GM12874 (cell line): ENCODE measurements around the gene TRIM26.

Experiments
- TF ChIP-seq, protein P1 (sequence below): IDR thresholded peaks from 2 replicates; pipeline ENCODE4 v1.5.1; 2011; ENCODE audit warnings: low read depth, mild to moderate bottlenecking, control low read depth, low read length, moderate library complexity; ENCODE audit not compliant: insufficient read depth

TRIM26 gene, protein sequence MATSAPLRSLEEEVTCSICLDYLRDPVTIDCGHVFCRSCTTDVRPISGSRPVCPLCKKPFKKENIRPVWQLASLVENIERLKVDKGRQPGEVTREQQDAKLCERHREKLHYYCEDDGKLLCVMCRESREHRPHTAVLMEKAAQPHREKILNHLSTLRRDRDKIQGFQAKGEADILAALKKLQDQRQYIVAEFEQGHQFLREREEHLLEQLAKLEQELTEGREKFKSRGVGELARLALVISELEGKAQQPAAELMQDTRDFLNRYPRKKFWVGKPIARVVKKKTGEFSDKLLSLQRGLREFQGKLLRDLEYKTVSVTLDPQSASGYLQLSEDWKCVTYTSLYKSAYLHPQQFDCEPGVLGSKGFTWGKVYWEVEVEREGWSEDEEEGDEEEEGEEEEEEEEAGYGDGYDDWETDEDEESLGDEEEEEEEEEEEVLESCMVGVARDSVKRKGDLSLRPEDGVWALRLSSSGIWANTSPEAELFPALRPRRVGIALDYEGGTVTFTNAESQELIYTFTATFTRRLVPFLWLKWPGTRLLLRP

DNA sequence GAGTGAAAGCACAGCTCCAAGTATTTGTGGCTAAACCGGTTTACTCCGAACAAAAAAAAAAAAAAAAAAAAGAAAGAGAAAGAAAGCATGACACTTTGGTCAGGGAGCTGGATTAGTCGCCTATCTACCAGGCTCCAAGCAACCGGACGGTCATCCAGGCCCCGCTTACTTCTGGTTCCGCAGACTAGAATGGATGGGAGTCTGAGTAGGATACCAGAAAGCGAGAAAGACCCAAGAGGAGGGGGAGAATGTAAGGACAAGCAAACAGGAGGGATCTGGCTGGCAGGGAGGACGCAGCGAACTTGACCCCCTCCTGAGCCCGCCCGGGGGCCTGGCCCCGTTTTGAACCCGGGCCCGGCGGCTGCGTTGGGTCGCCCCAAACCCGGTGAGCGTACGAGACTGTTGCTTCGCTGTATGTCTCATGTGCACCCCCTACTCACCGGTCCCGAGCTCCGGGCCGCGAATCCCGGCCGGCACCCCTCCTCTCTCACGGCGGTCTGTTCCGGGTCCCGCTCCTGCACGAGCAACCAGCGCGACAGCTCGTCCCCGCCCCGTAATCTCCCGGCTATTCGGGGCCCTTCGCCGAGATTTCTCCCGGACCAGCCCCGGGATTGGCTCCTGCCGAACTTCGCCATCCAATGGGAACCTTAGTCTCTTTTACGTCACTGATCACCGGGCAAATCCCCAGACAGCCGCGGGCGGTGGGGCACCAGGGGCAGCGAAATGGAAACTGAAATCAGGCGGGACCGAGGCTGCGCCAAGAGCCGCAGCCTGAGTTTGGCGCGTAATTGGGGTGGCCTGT, at the start of gene TRIM26:
TSS of gene TRIM26 (minus strand) at position 542 of the 802 bp plus-strand sequence. CDS start 14,303 bp downstream, outside the sequence.
- TF ChIP-seq, protein P1, sequence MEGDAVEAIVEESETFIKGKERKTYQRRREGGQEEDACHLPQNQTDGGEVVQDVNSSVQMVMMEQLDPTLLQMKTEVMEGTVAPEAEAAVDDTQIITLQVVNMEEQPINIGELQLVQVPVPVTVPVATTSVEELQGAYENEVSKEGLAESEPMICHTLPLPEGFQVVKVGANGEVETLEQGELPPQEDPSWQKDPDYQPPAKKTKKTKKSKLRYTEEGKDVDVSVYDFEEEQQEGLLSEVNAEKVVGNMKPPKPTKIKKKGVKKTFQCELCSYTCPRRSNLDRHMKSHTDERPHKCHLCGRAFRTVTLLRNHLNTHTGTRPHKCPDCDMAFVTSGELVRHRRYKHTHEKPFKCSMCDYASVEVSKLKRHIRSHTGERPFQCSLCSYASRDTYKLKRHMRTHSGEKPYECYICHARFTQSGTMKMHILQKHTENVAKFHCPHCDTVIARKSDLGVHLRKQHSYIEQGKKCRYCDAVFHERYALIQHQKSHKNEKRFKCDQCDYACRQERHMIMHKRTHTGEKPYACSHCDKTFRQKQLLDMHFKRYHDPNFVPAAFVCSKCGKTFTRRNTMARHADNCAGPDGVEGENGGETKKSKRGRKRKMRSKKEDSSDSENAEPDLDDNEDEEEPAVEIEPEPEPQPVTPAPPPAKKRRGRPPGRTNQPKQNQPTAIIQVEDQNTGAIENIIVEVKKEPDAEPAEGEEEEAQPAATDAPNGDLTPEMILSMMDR = no peak

DNA sequence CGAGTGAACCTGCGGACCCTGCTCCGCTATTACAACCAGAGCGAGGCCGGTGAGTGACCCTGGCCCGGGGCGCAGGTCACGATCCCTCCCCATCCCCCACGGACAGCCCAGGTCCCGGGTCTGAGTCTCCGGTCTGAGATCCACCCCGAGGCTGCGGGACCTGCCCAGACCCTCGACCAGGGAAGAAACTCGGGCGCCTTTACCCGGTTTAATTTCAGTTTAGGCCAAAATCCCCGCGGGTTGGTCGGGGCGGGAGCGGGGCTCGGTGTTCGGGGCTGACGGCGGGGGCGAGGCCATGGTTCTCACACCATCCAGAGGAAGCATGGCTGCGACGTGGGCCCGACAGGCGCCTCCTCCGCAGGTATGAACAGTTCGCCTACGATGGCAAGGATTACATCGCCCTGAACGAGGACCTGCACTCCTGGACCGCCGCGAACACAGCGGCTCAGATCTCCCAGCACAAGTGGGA, 46.9 kb upstream of the TRIM26 start:
- TF ChIP-seq, protein P1 = no peak

DNA sequence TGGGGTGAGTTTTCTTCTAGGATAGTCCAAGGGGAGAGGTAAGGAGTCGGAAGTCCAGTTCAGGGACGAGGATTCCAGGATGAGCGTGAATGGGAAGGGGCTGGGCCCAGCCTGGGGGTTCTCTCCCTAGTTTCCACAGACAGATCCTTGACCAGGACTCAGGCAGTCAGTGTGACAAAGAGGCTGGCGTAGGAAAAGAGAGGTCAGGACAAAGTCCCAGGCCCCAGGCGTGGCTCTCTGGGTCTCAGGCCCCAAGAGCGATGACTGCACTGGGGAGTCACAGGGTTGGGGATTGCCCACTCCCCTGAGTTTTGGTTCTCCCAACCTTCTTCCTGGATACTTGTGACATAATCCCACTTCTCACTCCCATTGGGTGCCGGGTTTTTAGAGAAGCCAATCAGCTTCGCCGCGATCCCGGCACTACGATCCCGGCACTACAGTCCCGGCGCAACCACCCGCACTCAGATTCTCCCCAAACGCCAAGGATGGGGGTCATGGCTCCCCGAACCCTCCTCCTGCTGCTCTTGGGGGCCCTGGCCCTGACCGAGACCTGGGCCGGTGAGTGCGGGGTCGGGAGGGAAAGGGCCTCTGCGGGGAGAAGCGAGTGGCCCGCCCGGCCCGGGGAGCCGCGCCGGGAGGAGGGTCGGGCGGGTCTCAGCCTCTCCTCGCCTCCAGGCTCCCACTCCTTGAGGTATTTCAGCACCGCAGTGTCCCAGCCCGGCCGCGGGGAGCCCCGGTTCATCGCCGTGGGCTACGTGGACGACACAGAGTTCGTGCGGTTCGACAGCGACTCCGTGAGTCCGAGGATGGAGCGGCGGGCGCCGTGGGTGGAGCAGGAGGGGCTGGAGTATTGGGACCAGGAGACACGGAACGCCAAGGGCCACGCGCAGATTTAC, 46.2 kb upstream of the TRIM26 start:
- TF ChIP-seq, protein P1 = peak; percentile 38

DNA sequence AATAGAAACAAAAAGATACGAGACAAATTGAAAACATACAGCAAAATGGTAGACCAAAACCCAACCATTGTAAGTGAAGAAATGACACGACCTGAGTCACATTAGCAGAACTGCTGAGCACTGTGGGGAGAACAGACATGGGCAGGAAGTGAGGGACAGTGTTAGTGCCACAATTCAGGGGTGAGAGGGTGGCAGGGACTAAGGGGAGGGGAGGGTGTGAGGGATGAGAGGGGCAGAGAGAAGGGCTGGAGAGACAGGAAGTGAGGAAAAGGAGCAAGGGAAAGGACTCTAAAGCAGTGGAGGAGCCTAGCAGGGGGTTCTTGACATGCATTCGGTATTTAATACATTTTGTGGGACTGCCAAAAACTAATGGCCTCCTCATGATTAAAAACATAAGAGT, 45.0 kb upstream of the TRIM26 start:
- TF ChIP-seq, protein P1 = no peak

DNA sequence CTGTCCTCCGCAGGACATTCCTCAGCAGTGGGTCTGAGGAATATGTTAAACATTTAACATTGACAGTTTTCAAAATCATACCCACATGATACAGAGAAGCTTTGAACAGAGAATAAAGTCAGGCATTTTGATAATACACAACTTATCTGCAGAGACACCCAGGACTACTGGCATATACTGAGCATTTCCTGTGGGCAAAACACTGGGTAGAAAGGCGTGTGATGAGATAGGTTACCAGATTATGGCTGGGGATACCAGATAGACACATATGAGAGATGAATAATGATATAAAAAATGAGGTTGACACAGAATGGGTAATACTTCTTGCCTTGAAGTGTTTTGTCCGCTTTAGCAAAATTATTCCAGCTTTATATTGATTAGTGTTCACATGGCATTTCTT, 31.4 kb upstream of the TRIM26 start:
- TF ChIP-seq, protein P1 = no peak

DNA sequence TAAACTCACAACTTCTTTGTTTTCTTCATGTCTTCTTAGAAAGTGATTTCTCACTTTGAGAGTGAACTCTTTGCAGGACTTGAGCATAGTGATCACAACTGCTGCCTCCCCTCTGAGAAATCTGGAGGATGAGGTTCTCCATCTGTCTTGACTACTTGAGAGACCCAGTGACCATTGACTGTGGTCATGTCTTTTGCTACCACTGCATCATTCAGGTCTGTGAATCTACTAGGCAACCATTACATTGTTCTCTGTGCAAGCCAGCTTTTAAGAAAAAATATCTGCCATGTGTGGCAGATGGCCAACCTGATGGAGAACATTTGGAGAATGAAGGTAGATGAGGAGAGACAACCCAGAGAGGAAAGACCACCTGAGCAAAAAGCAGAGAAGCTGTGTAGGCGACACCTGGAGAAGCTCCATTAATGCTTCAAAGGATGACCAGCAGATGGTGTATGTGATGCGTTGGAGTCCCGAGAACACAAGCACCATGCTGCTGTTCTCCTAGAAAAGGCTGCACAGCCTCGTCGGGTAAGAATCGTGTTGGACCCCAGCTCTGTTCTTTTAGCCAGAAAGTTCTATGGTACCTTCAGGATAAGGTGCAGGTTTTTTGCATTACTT, 25.1 kb upstream of the TRIM26 start:
- TF ChIP-seq, protein P1 = peak; percentile 43
